T-helper 1 cell (primary cell): ENCODE measurements around the gene ENTHD1.
A peak's percentile ranks its signal among the peaks of the same experiment; 100 is the strongest.

ENCODE experiments used
- DNase-seq, 5 donors: peaks; one replicate each; pipeline ENCODE4 v3.0.0-alpha.2; 2012 to 2020

The ENTHD1 gene

DNA sequence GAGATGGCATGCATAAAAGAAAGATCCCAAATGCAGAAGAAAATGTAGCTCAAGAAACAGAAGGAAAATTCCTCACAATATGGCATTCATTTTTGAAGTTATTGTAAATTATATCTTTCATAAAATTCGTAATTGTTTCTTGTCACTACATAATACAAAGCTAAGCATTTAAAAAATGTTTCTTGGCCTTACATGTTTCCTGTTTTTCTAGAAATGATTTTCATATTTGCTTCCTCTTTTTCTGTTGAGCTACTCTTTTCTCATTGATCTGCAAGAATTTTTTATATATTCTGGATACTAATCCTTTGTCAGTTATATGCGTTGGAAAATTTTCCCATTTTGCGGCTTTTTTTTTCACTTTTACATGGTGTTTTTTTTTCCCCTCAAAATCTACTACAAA, 48.0 kb downstream of the ENTHD1 start:
- DNase-seq, result no peak

GRCh38 chr22:39839917-39840510, 53.5 kb downstream of the ENTHD1 start:
- peak in 2 of 5 donors; percentile 6 to 84 for DNase-seq

DNA sequence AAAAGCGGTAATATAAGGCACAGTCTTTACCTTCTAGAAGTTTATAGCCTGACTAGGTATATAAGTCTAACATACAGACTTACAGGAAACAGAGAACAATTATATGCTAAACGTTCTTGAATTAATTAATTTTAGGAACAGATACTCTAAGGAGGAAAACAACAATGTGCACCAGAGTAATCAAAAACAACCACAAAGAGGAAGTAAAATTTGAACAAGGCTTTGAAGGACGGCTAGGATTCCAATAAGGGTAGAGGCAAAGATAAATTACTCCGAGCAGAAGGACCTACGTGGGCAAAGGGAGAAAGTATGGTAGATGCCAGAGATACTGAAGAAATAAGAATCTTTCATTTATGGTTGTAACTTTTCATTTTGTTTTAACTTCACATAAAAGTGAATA, 54.4 kb downstream of the ENTHD1 start:
- DNase-seq, result no peak

GRCh38 chr22:39833610-39834009, 60.0 kb downstream of the ENTHD1 start:
- no peak for DNase-seq

DNA sequence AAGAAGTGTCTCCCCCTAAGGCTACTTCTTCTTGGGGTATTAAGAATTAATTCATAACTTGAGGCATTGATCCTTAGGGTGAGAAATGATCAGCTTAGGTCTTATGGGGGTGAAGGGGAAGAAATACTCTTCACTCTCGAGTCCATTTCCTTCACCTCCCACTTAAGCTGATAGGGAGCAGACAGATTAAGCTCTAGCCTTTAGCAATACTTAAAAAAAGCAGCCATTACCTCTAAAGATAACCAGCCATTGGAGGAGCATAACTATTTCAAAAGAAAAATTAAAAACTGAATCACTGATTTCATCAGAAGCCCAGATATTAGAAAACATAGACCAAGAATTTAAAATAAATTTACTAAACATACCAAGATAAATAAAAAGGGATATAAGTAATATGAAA, 60.5 kb downstream of the ENTHD1 start:
- DNase-seq, result no peak

DNA sequence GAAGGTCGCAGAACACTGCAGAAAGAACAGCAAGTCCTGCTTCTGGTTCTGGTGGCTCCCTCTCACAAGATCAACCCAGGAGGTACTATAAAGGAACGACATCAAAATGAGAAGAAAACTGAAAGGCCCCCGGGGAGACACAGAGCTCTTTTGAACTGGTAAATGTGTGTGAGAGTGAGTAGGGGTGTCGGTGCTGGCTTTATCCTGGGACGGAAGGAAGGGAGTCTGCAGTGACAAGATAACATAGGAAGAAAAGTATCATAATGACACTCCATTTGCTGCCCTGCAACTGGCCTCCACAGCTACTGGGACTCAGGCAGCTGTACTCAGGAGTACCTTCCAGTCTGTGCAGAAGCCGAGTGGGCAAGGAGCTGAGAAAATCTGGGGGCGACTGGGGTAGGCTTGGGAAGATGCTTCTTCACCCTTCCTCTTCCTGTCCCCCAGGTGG, 60.9 kb downstream of the ENTHD1 start:
- DNase-seq, result no peak

DNA sequence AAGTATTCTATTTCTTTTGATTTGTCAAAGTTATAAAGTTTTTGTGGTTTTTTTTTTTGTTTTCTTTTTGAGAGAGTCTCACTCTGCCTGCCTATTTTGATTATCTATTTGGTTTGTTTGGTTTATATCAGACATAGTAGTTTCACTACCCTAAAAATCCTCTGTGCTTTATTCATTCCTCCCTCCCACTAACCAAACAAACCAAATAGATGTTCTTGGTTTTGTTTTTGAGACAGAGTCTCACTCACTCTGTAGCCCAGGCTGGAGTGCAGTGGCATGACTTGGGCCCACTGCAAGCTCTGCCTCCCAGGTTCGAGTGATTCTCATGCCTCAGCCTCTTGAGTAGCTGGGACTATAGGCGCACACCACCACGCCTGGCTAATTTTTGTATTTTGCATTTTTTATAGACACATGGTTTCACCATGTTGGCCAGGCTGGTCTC, 67.9 kb downstream of the ENTHD1 start:
- peak in 1 of 5 donors; percentile 33 for DNase-seq

- DNase-seq, result no peak
Measured at GRCh38 chr22:39821008-39821407, 72.6 kb downstream of the ENTHD1 start.

DNA sequence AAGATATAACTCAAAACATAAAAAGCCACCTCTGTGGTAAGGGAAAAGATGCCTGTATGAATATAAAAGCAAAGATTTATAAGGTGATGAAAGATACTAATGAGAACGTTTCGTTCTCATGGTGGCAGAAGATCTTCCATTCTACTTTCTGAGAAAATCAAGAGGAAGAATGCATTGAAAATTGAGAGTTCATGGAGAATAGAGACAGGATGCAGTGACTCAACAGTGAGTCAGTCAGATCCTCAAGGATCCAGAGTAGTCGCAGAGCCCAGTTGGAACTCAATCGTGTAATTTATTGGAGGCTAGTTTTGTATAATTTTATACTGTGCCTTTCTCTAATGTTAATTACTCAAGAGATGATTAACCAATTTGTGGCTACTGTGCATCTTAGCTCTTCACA, 73.3 kb downstream of the ENTHD1 start:
- DNase-seq, result no peak

GRCh38 chr22:39819429-39819828, 74.1 kb downstream of the ENTHD1 start:
- no peak for DNase-seq

GRCh38 chr22:39818094-39818493, 75.5 kb downstream of the ENTHD1 start:
- DNase-seq, result no peak

GRCh38 chr22:39815932-39816331, 77.6 kb downstream of the ENTHD1 start:
- DNase-seq, result no peak

GRCh38 chr22:39814899-39815298, 78.7 kb downstream of the ENTHD1 start:
- DNase-seq, result peak in 1 of 5 donors; percentile 29

- no peak for DNase-seq
Measured at GRCh38 chr22:39809772-39810557, 83.6 kb downstream of the ENTHD1 start.

DNA sequence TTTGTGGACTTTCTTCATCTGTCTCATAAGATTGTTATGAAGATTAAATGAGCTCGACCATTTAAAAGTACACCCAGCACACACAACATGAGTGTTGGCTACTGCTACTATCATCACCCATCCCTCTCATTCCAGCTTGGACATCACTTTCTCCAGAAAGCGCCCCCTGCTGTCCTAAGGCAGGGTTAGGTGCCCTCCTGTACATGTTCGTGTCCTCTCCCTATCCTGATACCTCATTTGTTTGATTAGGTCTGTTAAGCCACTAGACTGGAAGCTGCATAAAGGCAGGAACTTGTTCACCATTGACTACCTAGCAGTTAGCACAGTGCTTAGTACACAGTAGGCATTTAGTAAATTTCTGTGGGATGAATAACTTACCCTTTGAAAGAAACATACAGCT, 85.5 kb downstream of the ENTHD1 start:
- DNase-seq, result peak in 2 of 5 donors; percentile 6 to 25

- no peak for DNase-seq
Measured at GRCh38 chr22:39806109-39806508, 87.5 kb downstream of the ENTHD1 start.

GRCh38 chr22:39805117-39805516, 88.4 kb downstream of the ENTHD1 start:
- no peak for DNase-seq

DNA sequence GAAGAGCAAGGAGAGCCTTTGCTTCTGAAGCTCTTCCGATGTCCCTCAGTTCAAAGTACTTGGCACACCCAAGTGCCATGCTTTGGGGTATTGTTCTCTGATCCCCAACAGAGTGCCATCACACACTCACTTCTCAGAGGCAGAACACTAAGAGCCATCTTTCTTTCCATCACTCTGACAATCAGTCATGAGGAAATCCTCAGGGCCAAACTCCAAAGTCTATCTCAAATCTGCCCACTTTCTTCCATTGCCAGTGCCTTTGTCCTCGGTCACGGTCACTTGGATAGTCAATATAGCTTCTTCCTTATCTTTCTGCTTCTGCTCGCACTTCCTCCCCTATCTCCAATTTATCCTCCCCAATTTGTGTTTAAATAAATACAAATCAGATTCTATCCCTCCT, 90.9 kb downstream of the ENTHD1 start:
- no peak for DNase-seq

GRCh38 chr22:39800790-39801520, 92.6 kb downstream of the ENTHD1 start:
- DNase-seq, result no peak

GRCh38 chr22:39797528-39798147, 95.9 kb downstream of the ENTHD1 start:
- DNase-seq, result no peak

DNA sequence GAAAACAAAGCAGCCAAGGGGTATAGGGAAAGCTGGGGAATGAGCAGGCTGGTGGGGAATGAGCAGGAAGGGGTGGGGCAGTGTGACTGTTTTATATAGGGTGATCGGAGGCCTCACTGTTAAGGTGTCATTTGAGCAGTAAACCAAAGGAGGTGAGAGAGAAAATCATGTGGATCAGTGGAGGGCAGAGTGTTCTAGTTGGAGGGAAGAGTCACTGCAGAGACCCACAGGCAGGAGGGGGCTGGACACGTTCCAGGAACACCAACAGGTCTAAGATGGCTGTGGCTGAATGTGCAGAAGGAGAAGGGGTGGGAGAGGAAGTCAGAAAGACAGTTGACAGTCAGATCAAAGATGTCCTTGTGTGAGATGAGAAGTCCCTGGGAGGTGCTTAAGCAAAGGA, 103.8 kb downstream of the ENTHD1 start:
- no peak for DNase-seq

DNA sequence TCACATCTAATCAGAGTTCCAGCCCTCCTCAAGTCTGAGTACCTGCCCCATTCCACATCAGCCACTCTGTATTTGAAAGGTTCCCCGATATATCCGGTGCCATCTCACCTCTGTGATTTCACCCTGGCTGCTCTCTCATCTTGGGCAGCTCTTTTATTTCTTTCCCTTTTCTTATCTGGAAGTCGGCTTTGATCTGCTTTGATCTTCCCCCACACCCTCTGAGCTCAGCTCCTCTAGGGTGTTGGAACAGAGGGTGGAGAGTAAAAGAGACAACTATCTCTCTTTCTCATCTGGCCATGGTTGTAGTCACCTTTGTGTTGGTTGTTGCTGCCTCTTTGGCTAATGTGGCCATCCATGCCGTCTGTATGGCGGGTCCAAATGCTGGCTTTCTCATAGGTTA, 108.3 kb downstream of the ENTHD1 start:
- DNase-seq, result no peak
